Measurements from ENCODE around the gene NFIB. TPM values are rescaled to one million over a fixed set of nuclear protein-coding genes. Genes with fewer than 3 reads are reported as not detected.

Gene NFIB
- total RNA-seq, 2 donors from 2014 or later = 53.0 to 54.0 TPM

DNA sequence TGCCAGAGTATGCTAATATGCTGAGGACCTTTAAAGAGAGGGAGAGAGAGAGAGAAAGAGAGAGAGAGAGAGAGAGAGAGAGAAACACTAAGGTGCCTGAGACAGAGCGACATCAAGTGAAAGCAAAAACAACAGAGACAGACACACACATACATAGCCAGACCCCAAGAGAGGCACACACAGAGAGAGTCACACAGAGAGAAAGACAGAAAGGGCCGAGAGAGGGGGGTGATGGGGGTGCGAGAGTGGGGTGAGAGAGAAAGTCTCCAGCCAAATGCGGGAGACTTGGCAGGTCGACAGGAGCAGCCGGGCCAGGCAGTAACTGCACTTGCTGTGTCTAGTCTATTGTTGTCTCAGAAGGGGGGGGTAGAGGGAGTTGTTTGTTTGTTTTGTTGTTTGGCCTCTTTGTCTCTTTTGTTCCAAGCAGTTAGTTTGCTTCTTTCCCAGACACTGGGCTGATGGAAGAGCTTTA is 30.1 kb upstream of the NFIB start:
- TF ChIP-seq, protein P1, sequence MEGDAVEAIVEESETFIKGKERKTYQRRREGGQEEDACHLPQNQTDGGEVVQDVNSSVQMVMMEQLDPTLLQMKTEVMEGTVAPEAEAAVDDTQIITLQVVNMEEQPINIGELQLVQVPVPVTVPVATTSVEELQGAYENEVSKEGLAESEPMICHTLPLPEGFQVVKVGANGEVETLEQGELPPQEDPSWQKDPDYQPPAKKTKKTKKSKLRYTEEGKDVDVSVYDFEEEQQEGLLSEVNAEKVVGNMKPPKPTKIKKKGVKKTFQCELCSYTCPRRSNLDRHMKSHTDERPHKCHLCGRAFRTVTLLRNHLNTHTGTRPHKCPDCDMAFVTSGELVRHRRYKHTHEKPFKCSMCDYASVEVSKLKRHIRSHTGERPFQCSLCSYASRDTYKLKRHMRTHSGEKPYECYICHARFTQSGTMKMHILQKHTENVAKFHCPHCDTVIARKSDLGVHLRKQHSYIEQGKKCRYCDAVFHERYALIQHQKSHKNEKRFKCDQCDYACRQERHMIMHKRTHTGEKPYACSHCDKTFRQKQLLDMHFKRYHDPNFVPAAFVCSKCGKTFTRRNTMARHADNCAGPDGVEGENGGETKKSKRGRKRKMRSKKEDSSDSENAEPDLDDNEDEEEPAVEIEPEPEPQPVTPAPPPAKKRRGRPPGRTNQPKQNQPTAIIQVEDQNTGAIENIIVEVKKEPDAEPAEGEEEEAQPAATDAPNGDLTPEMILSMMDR (IDR thresholded peaks at IDR 0.05) = no peak
- peaks cover 51% of the 10 kb centered on the region for H3K27me3 ChIP-seq
- H3K27ac ChIP-seq = no peak overlapping the region
- H3K9me3 ChIP-seq = no peaks in the 10 kb centered on the region
- H3K4me3 ChIP-seq = no peak overlapping the region
- no peak overlapping the region for H3K9ac ChIP-seq (ENCODE audit: low read depth in 2 of 2, low read length in 2 of 2)
- H3K4me1 ChIP-seq = peaks cover 16% of the 10 kb centered on the region
- no peaks in the 10 kb centered on the region for H3K36me3 ChIP-seq
- intact Hi-C loops (cut with DNase I) = no loop called here
- DNase-seq = no peak

DNA sequence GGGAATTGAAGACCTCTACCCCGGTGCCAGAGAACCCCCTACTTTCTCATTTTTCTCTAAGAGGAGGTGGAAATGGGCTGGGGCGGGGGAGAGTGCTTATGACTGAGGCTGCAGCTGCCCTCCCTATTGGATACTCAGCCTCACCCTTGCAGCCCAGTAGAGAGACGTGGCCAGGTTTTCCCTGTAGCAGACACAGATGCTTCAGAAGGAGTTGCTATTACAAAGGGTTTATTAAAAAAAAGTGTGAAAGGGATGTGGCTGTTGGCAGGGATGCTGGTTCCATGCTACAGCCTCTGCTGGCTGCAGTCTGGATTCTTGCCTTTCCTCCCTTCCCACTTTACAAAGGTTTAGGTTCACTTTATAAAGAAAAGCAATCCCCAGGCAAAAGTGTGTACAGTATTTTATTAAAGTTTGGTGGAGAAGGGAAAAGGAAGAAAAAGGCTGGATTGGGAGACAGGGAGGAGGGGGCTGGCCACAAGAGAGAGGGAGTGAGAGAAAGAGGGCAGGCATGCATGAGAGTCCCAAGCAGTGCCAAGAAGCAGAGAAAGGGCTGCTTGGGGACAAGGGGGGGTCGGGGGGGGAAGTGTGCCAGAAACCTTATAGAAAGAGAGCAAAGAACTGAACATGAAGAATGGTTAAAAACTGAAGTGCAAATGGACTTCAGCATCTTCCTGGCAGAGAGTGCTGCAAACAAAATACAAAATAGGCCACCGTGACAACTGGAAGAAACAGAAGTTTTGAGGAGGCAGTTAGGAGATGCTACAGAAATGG is 29.5 kb upstream of the NFIB start:
- Histone ChIP-seq H3K27me3 (peaks cover 45% of the 10 kb centered on the region), H3K9me3 (no peaks in the 10 kb centered on the region), H3K27ac (no peak overlapping the region), H3K4me3 (no peak overlapping the region), H3K4me1 (peaks cover 10% of the 10 kb centered on the region), H3K36me3 (no peaks in the 10 kb centered on the region), H3K9ac (ENCODE audit: low read depth in 2 of 2, low read length in 2 of 2) (no peak overlapping the region)
- TF ChIP-seq, protein P1 (IDR thresholded peaks at IDR 0.05) = no peak
- intact Hi-C loops (cut with DNase I) = no loop called here
- no peak for DNase-seq

DNA sequence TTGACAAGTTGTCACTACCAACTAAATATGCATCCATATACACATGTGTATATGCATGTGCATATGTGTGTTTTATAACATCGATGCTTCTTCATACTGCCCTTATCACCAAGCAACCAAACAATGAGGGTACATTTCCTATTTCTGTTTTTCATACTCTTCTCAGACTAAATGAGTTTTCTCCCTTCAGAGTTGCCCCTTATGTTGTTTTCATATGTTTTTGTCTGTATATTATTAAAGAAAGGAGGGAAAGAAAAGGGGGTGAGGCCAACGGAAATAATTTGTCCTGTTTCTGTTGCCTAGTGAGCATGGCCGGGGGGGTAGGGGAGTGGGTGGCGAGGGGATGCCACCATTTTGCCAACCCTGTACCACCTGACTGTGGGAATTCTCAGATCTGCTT is 28.8 kb upstream of the NFIB start:
- H3K27me3 ChIP-seq = peaks cover 38% of the 10 kb centered on the region
- intact Hi-C loops (cut with DNase I) = no loop called here
- TF ChIP-seq, protein P1 (IDR thresholded peaks at IDR 0.05) = no peak
- H3K36me3 ChIP-seq = no peaks in the 10 kb centered on the region
- DNase-seq = no peak
- no peak overlapping the region for H3K4me3 ChIP-seq
- no peak overlapping the region for H3K27ac ChIP-seq
- no peaks in the 10 kb centered on the region for H3K9me3 ChIP-seq
- peaks cover 9% of the 10 kb centered on the region for H3K4me1 ChIP-seq
- no peak overlapping the region for H3K9ac ChIP-seq (ENCODE audit: low read depth in 2 of 2, low read length in 2 of 2)

DNA sequence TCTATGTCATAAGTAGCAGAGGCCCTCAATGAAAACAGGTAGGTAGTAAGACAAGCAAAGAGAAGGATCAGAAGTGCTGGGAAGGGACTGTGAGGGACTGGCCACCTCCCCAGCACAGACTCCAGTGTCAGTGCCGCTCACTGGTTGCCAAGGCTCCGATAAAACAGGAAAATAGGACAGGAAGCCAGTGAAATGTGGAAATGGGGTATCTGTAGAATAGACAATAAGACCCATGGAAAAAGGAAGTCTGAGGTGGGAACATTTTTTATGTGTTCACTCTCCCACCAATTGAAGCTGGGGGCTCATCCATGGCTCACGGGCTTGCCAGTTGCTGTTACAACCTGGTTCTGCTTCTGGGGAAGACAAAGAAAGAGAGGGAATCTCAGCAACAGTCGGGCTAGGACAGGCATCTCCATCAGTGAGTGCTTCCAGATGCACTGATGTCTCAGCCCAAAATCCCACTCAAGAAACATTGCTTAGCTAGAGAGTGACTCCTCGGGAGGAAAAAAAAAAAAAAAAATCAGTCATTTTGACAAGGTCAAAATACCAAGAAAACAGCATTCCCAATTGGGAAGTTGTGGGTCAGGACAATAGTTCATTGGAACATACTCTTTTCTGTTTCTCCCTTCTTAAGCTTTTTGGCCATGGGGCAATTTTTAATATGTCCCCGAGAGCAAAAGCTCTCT is 27.6 kb upstream of the NFIB start:
- H3K4me3 ChIP-seq = no peak overlapping the region
- H3K27ac ChIP-seq = no peak overlapping the region
- TF ChIP-seq, protein P1 (IDR thresholded peaks at IDR 0.05) = no peak
- no peak for DNase-seq
- H3K9ac ChIP-seq (ENCODE audit: low read depth in 2 of 2, low read length in 2 of 2) = no peak overlapping the region
- H3K27me3 ChIP-seq = peaks cover 26% of the 10 kb centered on the region
- no peaks in the 10 kb centered on the region for H3K36me3 ChIP-seq
- intact Hi-C loops (cut with DNase I) = no loop called here
- H3K4me1 ChIP-seq = peaks cover 4% of the 10 kb centered on the region
- H3K9me3 ChIP-seq = no peaks in the 10 kb centered on the region

DNA sequence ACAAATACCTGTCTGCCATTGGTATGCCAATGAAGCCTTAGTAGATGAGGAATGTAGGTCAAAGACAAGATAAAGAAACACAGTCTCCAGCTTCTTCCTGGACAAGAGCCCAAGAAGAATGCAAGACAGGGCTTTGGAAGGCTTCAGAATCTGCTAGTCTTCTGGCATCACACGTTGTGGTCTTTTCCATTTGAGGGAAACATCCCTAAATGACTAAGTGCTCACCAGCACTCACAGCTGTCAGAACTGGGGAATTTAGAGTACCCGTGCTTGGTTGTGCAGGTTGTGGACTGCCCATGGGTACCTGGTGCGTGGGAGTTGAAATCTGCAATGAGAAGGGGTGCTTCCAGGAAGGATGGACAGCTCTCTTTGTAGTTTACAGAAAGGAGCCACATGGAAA is 27.1 kb upstream of the NFIB start:
- Histone ChIP-seq H3K36me3 (no peaks in the 10 kb centered on the region), H3K27me3 (peaks cover 20% of the 10 kb centered on the region), H3K9me3 (no peaks in the 10 kb centered on the region), H3K9ac (ENCODE audit: low read depth in 2 of 2, low read length in 2 of 2) (no peak overlapping the region), H3K27ac (no peak overlapping the region), H3K4me1 (no peaks in the 10 kb centered on the region), H3K4me3 (no peak overlapping the region)
- TF ChIP-seq, protein P1 (IDR thresholded peaks at IDR 0.05) = no peak
- intact Hi-C loops (cut with DNase I) = no loop called here
- no peak for DNase-seq

All from colonic mucosa (tissue), 4 donors.